ENCODE data around the gene HSPB7. TPM values are rescaled to one million over a fixed set of nuclear protein-coding genes. Genes with fewer than 3 reads are reported as not detected.

HSPB7 gene
- total and polyA plus RNA-seq, 2 experiments from 2014 or later = 0.13 TPM; not detected in 1

GRCh38 chr1:16063921-16064320 is 46.1 kb upstream of the HSPB7 start:
- Histone ChIP-seq H3F3A (replicated peaks; ENCODE audit: low read depth) (no peaks in the 10 kb centered on the region), H3K4me1 (ENCODE audit: insufficient read depth) (no peaks in the 10 kb centered on the region; the same call in 1 of the 2 replicates), H3K36me3 (ENCODE audit: insufficient read depth) (no peaks in the 10 kb centered on the region), H3K27me3 (ENCODE audit: insufficient read depth) (no peaks in the 10 kb centered on the region), H3K4me2 (0 out of 2 replicates have a peak overlapping the region, but pooled peaks have one; percentile 35), H4K20me1 (replicated peaks; ENCODE audit: insufficient read depth) (no peaks in the 10 kb centered on the region), H2AFZ (no peak overlapping the region), H3K79me2 (replicated peaks; ENCODE audit: insufficient read depth) (no peaks in the 10 kb centered on the region), H3K9me2 (ENCODE audit: insufficient read depth) (no peaks in the 10 kb centered on the region), H3K4me3 (no peak overlapping the region), H3K27ac (ENCODE audit: low read depth) (no peak overlapping the region)
- H3K9me3 Mint-ChIP-seq = no peaks in the 10 kb centered on the region
- H3K4me3 Mint-ChIP-seq = no peak overlapping the region
- peaks cover 36% of the 10 kb centered on the region for H3K4me1 Mint-ChIP-seq
- no peak for ATAC-seq
- TF ChIP-seq EZH2 (IDR thresholded peaks at IDR 0.05; ENCODE audit: low read depth, unreplicated experiment) (no peak), STAT1 (IDR thresholded peaks at IDR 0.05; ENCODE audit: unreplicated experiment) (no peak), EZH2phosphoT487 (IDR thresholded peaks at IDR 0.05; ENCODE audit: unreplicated experiment) (no peak), CTCF (conservative IDR thresholded peaks at IDR 0.05; ENCODE audit: low read depth in 2 of 2) (no peak), ETS1 (IDR thresholded peaks at IDR 0.05) (no peak), ZNF462 (CRISPR knock-in tag; IDR thresholded peaks at IDR 0.05) (no peak), CREB1 (CRISPR knock-in tag; IDR thresholded peaks at IDR 0.05; ENCODE audit: low read depth) (no peak), NANOG (IDR thresholded peaks at IDR 0.05; ENCODE audit: borderline replicate concordance) (no peak), REST (IDR thresholded peaks at IDR 0.05; ENCODE audit: unreplicated experiment) (no peak), ZNF114 (CRISPR knock-in tag; IDR thresholded peaks at IDR 0.05) (no peak), JUNB (IDR thresholded peaks at IDR 0.05; ENCODE audit: unreplicated experiment) (no peak), POLR2AphosphoS5 (IDR thresholded peaks at IDR 0.05; ENCODE audit: low read depth) (no peak), ZNF331 (CRISPR knock-in tag; IDR thresholded peaks at IDR 0.05; ENCODE audit: low read depth) (no peak)
- H3K27me3 Mint-ChIP-seq (ENCODE audit: insufficient read depth, low read depth, poor library complexity) = peaks cover 13% of the 10 kb centered on the region
- H3K27ac Mint-ChIP-seq = no peak overlapping the region
- DNase-seq (ENCODE audit: low spot score) = no peak
- H3K36me3 Mint-ChIP-seq (ENCODE audit: low read depth) = no peaks in the 10 kb centered on the region
